ENCODE data around the gene EXOC5. TPM values are rescaled to one million over a fixed set of nuclear protein-coding genes. Genes with fewer than 3 reads are reported as not detected.

The EXOC5 gene
- total RNA-seq, 4 donors from 2014 or later = 43.5 to 58.6 (median 47.4) TPM

GRCh38 chr14:57299511-57299910 lies 30.8 kb upstream of the EXOC5 start:
- TF ChIP-seq CTCF (IDR thresholded peaks at IDR 0.05) = no peak
- TF ChIP-seq EP300 (IDR thresholded peaks at IDR 0.05) = no peak
- TF ChIP-seq POLR2A (IDR thresholded peaks at IDR 0.05) = no peak
- Histone ChIP-seq H3K4me3 (no peak overlapping the region), H3K4me1 (no peaks in the 10 kb centered on the region), H3K27me3 (peaks cover 0 to 4% of the 10 kb centered on the region in 2 donors), H3K9me3 (no peaks in the 10 kb centered on the region), H3K36me3 (no peaks in the 10 kb centered on the region), H3K27ac (no peak overlapping the region)
- DNase-seq (ENCODE audit: low spot score in 2 of 2) = no peak
- 76 to 81% methylated on average over 3 of the region's 3 CpGs for WGBS, 2 donors

DNA sequence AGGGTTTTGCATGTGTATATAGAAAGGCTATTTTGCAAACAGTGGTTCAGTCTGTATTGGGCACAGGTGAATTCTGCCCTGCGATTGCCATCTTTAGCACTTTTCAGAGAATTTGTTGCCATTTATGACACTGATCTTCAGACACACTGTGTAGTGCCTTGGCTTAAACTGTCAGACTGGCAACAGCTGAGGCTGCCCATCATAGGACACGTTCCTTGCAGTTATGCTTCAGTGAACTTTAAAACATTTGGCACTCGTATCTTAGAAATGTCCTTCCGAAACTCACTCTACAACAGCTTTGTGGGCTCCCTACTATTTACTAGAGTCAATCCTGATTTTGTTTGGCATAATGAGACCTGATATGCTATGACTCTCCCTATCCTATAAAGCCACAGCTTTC lies 29.1 kb upstream of the EXOC5 start:
- Histone ChIP-seq H3K27ac (no peak overlapping the region), H3K9me3 (no peaks in the 10 kb centered on the region), H3K4me3 (no peak overlapping the region), H3K36me3 (no peaks in the 10 kb centered on the region), H3K27me3 (no peaks in the 10 kb centered on the region), H3K4me1 (no peaks in the 10 kb centered on the region)
- no peak for DNase-seq (ENCODE audit: low spot score in 2 of 2)
- TF ChIP-seq EP300 (IDR thresholded peaks at IDR 0.05) (no peak), CTCF (IDR thresholded peaks at IDR 0.05) (no peak), POLR2A (IDR thresholded peaks at IDR 0.05) (no peak)
- 85 to 91% methylated on average over 4 of the region's 4 CpGs for WGBS, 2 donors

GRCh38 chr14:57295239-57295638 lies 26.5 kb upstream of the EXOC5 start:
- Histone ChIP-seq H3K27ac (no peak overlapping the region), H3K27me3 (no peaks in the 10 kb centered on the region), H3K9me3 (no peaks in the 10 kb centered on the region), H3K4me1 (no peaks in the 10 kb centered on the region), H3K4me3 (no peak overlapping the region), H3K36me3 (peaks cover 0 to 2% (median 0%) of the 10 kb centered on the region in 3 donors)
- TF ChIP-seq EP300 (IDR thresholded peaks at IDR 0.05) = no peak
- TF ChIP-seq CTCF (IDR thresholded peaks at IDR 0.05) = no peak
- TF ChIP-seq POLR2A (IDR thresholded peaks at IDR 0.05) = no peak
- DNase-seq (ENCODE audit: low spot score in 2 of 2) = no peak
- WGBS, 2 donors = 29 to 32% methylated on average over 1 of the region's 1 CpG

GRCh38 chr14:57293866-57294837 lies 25.4 kb upstream of the EXOC5 start:
- no peaks in the 10 kb centered on the region for H3K9me3 ChIP-seq
- no peak overlapping the region for H3K27ac ChIP-seq
- H3K4me1 ChIP-seq = no peaks in the 10 kb centered on the region
- peaks cover 0 to 8% (median 0%) of the 10 kb centered on the region in 3 donors for H3K36me3 ChIP-seq
- H3K4me3 ChIP-seq = no peak overlapping the region
- no peaks in the 10 kb centered on the region for H3K27me3 ChIP-seq
- DNase-seq (ENCODE audit: low spot score in 2 of 2) = no peak
- 90 to 100% methylated on average over 1 of the region's 1 CpG for WGBS, 2 donors
- TF ChIP-seq EP300 (IDR thresholded peaks at IDR 0.05) = no peak
- TF ChIP-seq CTCF (IDR thresholded peaks at IDR 0.05) = peak in 2 of 5 experiments; percentile 21 to 23
- TF ChIP-seq POLR2A (IDR thresholded peaks at IDR 0.05) = no peak

All from tibial nerve (tissue), 4 donors.